Measurements from ENCODE around the gene RELT. TPM values are rescaled to one million over a fixed set of nuclear protein-coding genes. Genes with fewer than 3 reads are reported as not detected.
A peak's percentile ranks its signal among the peaks of the same experiment; 100 is the strongest.

RELT gene
- total and polyA plus RNA-seq, 2 of the 13 experiments (the other 11 are each of a cell fraction or from before 2014, with no cell fraction given): 2.5 to 4.7 TPM

GRCh38 chr11:73376803-73377629 is 817 bp downstream of the RELT start (continued):
- no peak for TF ChIP-seq ZFP36L1 (CRISPR knock-in tag; IDR thresholded peaks at IDR 0.05)
- TF ChIP-seq SYNCRIP (IDR thresholded peaks at IDR 0.05; ENCODE audit: insufficient read depth, low read depth, low read length): no peak
- TF ChIP-seq MEIS1 (CRISPR knock-in tag; IDR thresholded peaks at IDR 0.05; ENCODE audit: borderline replicate concordance): peak; percentile 75
- no peak for TF ChIP-seq ATF1 (CRISPR knock-in tag; IDR thresholded peaks at IDR 0.05)
- no peak for TF ChIP-seq ZNF367 (CRISPR knock-in tag; IDR thresholded peaks at IDR 0.05; ENCODE audit: borderline replicate concordance)
- TF ChIP-seq HOXA9 (CRISPR knock-in tag; IDR thresholded peaks at IDR 0.05; ENCODE audit: borderline replicate concordance): no peak
- no peak for TF ChIP-seq SOX6 (IDR thresholded peaks at IDR 0.05)
- no peak for TF ChIP-seq SOX6 (CRISPR knock-in tag; IDR thresholded peaks at IDR 0.05)
- no peak for TF ChIP-seq ZNF883 (CRISPR knock-in tag; IDR thresholded peaks at IDR 0.05; ENCODE audit: not compliant biosample characterization)
- TF ChIP-seq SMARCE1 (IDR thresholded peaks at IDR 0.05; ENCODE audit: borderline replicate concordance): no peak
- TF ChIP-seq TSC22D2 (CRISPR knock-in tag; IDR thresholded peaks at IDR 0.05; ENCODE audit: borderline replicate concordance): no peak
- TF ChIP-seq KMT2B (CRISPR knock-in tag; IDR thresholded peaks at IDR 0.05): no peak
- no peak for TF ChIP-seq ISL2 (CRISPR knock-in tag; IDR thresholded peaks at IDR 0.05)
- 0 out of 2 replicates have a peak, but pooled peaks have one; percentile 17 for TF ChIP-seq ELF3 (CRISPR knock-in tag; IDR thresholded peaks at IDR 0.05)
- peak; percentile 29; the same call in 1 of the 2 replicates for TF ChIP-seq GATAD2A (CRISPR knock-in tag; IDR thresholded peaks at IDR 0.05)
- no peak for TF ChIP-seq SIX4 (CRISPR knock-in tag; IDR thresholded peaks at IDR 0.05)
- no peak for TF ChIP-seq HNRNPLL (IDR thresholded peaks at IDR 0.05; ENCODE audit: low read depth, low read length, poor library complexity, severe bottlenecking)
- TF ChIP-seq NR2F6 (IDR thresholded peaks at IDR 0.05): peak; percentile 89
- peak; percentile 87 for TF ChIP-seq NR2F6 (CRISPR knock-in tag; IDR thresholded peaks at IDR 0.05)
- TF ChIP-seq RAD21 (CRISPR knock-in tag; IDR thresholded peaks at IDR 0.05): no peak
- TF ChIP-seq, protein P1, sequence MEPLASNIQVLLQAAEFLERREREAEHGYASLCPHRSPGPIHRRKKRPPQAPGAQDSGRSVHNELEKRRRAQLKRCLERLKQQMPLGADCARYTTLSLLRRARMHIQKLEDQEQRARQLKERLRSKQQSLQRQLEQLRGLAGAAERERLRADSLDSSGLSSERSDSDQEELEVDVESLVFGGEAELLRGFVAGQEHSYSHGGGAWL (CRISPR knock-in tag; IDR thresholded peaks at IDR 0.05): no peak
- TF ChIP-seq TOPORS (CRISPR knock-in tag; IDR thresholded peaks at IDR 0.05): 0 out of 2 replicates have a peak, but pooled peaks have one; percentile 9
- no peak for TF ChIP-seq SALL2 (CRISPR knock-in tag; IDR thresholded peaks at IDR 0.05)
- TF ChIP-seq ZNF501 (CRISPR knock-in tag; IDR thresholded peaks at IDR 0.05): no peak
- TF ChIP-seq BCL6 (CRISPR knock-in tag; IDR thresholded peaks at IDR 0.05): no peak
- no peak for TF ChIP-seq HNF1B (CRISPR knock-in tag; IDR thresholded peaks at IDR 0.05)
- no peak; the same call in 1 of the 2 replicates for TF ChIP-seq CHCHD3 (CRISPR knock-in tag; IDR thresholded peaks at IDR 0.05)
- TF ChIP-seq, protein P2, sequence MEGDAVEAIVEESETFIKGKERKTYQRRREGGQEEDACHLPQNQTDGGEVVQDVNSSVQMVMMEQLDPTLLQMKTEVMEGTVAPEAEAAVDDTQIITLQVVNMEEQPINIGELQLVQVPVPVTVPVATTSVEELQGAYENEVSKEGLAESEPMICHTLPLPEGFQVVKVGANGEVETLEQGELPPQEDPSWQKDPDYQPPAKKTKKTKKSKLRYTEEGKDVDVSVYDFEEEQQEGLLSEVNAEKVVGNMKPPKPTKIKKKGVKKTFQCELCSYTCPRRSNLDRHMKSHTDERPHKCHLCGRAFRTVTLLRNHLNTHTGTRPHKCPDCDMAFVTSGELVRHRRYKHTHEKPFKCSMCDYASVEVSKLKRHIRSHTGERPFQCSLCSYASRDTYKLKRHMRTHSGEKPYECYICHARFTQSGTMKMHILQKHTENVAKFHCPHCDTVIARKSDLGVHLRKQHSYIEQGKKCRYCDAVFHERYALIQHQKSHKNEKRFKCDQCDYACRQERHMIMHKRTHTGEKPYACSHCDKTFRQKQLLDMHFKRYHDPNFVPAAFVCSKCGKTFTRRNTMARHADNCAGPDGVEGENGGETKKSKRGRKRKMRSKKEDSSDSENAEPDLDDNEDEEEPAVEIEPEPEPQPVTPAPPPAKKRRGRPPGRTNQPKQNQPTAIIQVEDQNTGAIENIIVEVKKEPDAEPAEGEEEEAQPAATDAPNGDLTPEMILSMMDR (CRISPR knock-in tag; IDR thresholded peaks at IDR 0.05): peak; percentile 32
- no peak for TF ChIP-seq CENPT (CRISPR knock-in tag; IDR thresholded peaks at IDR 0.05; ENCODE audit: low read depth)
